Left lobe of liver (tissue), 2 donors: ENCODE measurements around the gene CUBN. TPM values are rescaled to one million over a fixed set of nuclear protein-coding genes. Genes with fewer than 3 reads are reported as not detected.

Experiments
- ATAC-seq: fragments of 200-7000 bp; cut with Tn5 transposase; one replicate; pipeline ENCODE4 v1.9.1; 2020; ENCODE audit warnings: mild to moderate bottlenecking, moderate library complexity
- DNase-seq: peaks from one replicate; pipeline ENCODE4 v3.0.0-alpha.2; 2020; ENCODE audit warnings: low spot score
- total RNA-seq: library from RNA; stranded (reverse); gene quantifications from one replicate; pipeline ENCODE4 v1.2.1, GENCODE V29; 2021
- donor health status: DM: no; HTN: no; CAD: no; lungs with moderate emphysema.
- donor health status: DM: no; HTN: yes; CAD: no.

The CUBN gene
- total RNA-seq, 1 donor from 2014 or later, result 0.25 TPM

DNA sequence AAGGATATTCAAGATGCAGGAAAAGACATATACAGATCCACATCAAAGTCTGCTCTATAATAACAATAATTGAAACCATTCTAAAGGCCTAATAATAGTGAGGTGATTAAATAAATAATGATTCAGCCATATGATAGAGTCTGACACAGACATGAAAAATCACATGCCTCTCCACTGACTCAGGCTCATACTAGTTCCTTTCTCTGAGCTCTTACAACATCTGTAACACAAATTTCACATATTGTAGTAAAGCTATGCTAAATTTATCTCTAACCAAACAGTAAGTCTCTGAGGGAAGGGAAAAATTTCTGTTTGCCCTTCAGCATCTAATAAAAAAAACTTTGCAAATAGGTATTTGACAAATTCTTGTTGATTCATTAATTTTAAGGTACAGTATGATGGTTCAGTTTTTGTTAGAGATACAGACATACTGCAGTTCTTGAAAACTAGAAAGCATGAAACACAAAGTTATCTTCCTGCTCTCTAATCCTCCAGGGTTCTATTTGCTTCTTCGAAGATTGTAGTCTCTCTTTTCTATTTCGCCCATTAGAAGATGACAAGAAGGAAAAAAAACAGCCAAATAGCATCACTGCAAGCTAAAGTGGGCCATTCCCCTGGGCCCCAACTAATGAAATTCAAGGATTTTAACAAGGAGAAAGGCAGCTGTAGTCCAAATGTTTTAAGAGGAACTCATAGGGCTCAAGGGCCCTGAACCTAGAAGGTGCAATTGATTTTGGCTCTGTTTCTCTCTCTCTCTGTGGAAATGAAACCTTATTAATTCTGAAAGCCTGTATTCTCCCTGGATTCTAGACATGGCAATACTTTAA, 53.9 kb downstream of the CUBN start:
- ATAC-seq (no peak), DNase-seq (no peak)

DNA sequence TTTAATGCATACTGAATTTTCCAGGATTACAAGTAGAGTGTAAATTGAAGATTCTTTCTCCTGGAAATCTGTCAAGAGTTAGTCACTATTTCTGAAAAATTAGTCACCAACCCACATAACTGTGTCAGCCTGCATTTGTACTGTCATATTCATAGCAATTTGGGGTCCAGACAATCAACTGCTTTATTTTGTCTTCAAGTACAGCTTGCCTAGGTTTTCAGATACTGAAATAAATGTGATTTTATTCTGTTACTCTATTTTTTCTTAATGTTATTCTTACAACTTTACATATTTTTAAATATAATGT, 55.1 kb downstream of the CUBN start:
- DNase-seq, result no peak
- no peak for ATAC-seq

DNA sequence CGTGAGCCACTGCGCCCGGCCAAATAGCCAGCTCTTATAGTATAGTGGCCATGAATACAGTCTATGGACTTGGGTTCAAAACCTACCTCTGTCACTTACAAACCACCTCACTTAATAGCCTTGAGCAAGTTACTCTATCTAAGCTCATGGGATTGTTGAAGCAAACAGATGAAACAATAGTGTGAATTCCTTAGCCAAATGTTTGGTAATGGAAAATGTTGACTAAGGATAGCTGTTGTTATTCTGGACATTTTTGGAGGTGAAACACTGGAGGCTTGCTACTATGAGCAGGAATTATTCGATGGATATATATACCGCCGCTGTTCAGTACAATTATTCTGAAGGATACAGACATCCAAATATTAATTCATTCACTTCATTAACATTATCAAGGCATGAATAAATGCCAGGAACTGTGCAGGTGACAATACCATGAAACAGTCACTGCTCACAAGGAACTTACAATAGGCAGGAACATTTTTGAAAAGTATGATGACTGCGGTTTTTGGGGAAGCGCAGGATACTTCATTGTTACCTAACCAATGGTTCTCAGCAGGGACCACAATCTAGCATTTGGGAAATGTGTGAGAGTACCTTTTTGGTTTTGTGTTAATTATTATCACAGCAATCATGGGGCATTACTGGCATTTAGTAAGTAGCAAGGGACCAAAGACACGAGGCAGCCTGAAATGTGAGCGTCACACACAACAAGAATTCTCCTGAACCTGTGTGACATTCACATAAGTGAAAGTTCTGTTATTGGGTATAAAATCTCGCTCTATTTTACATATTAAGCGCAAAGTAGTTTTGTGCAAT, 55.7 kb downstream of the CUBN start:
- ATAC-seq (no peak), DNase-seq (no peak)

DNA sequence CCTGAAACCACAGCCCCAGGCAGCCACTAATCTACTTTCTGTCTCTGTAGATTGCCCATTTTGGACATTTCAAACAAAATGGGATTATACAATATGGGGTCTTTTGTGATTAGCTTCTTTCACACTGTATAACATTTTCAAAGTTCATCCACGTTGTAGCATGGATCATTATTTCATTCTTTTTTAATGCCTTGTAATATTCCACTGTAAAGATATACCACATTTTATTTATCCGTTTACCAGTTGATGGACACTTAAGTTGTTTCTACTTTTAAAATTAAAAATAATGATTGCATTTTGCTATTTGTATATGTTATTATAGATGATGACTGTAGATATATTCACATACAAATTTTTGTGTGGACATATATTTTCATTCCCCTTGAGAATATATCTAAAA, 60.7 kb downstream of the CUBN start:
- ATAC-seq (no peak), DNase-seq (no peak)

- no peak for DNase-seq
- no peak for ATAC-seq
Observed at GRCh38 chr10:17067376-17068264, 62.0 kb downstream of the CUBN start.

DNA sequence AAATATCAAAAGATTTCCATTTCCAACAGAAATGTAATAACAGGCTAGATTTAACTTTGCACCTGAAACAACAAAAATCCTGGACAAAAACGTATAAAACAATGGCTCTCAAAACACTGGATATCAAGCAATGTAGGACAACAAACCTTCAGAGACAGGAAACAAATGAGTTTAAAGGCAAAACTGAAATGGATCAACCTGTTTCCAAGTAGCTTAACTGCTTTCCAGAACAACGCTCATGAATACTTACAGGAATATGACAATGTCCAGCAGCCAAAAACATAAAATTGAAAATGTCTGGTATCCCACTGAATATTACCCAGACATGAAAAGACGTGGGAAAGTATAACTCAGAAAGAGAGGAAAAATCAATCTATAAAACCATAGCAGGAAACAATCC, 62.8 kb downstream of the CUBN start:
- ATAC-seq (no peak), DNase-seq (no peak)

GRCh38 chr10:17066000-17066399, 63.6 kb downstream of the CUBN start:
- ATAC-seq, result no peak
- DNase-seq, result no peak

DNA sequence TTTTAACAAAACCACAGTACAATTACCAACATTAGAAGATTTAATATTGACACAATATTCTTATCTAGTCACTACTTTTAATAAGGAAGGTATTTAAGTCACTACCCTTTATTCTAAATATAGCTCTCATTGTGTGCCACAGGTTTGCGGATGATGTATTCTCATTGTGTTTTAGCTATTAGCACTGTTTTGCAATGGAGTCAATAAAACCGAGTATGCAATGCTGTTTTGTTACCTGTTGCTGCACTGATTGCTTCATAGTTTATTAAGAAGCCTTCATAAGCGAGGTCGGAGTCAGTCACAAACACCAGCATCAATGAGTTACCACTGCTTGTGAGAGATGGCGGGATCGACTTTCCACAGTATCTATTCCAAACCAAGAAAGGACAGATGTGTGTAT, 64.3 kb downstream of the CUBN start:
- ATAC-seq, result no peak
- DNase-seq, result no peak

GRCh38 chr10:17064435-17064834, 65.2 kb downstream of the CUBN start:
- ATAC-seq, result no peak
- DNase-seq, result no peak

- ATAC-seq (peak; percentile 11), DNase-seq (no peak)
Observed at GRCh38 chr10:17062955-17063484, 66.6 kb downstream of the CUBN start.

DNA sequence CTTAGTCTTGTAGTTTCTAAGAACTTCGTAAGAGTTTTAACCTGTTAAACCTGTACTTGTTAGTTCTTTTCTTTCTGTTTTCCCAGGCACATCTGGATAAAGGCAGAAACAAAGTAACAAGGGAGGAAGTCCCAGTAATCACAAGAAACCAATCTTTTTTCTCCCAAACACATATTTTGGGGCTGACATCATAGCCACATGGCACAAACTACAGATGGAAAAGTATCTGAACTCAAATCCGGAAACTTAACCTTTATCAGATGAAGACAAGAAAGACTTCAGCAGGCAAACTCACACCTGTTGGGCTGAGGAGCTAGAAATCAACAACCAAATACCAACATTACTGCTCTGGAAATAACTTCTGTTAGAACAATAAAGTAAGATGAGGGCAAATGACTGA, 67.1 kb downstream of the CUBN start:
- DNase-seq, result no peak
- ATAC-seq, result no peak

GRCh38 chr10:17062009-17062408, 67.6 kb downstream of the CUBN start:
- ATAC-seq (no peak), DNase-seq (no peak)

- no peak for ATAC-seq
- DNase-seq, result no peak
Observed at GRCh38 chr10:17061418-17061817, 68.2 kb downstream of the CUBN start.

GRCh38 chr10:17060289-17060688, 69.3 kb downstream of the CUBN start:
- DNase-seq, result no peak
- no peak for ATAC-seq

DNA sequence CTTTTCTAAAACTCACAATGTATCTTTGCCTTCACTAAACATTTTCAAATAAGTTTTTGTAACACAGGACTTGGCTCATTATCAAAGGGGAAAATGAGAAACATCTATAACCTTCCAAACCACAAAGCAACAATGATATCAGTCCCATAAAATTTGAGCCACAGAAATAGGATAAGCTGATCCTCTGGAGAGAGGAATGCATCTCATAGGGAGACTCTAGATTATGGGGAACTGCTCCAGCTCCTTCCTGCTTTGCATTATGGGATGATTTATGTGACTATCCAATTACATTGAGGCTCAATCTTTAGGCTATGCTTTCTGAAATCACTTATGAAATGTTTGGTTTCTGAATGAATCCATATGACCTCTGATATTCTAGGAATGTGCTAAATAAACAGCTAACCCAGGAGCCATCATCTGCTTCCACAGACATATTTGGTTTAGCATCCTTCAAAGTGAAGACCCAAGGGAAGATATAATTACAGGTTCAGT, 70.4 kb downstream of the CUBN start:
- DNase-seq (no peak), ATAC-seq (no peak)

GRCh38 chr10:17058093-17058492, 71.5 kb downstream of the CUBN start:
- no peak for DNase-seq
- ATAC-seq, result no peak

- no peak for DNase-seq
Observed at GRCh38 chr10:17056781-17057428, 72.7 kb downstream of the CUBN start.

GRCh38 chr10:17053513-17053912, 76.1 kb downstream of the CUBN start:
- DNase-seq, result no peak
- no peak for ATAC-seq

More at GRCh38 chr10:17056781-17057428, 72.7 kb downstream of the CUBN start:
- no peak for ATAC-seq

- ATAC-seq, result no peak
Observed at GRCh38 chr10:17053061-17053460, 76.5 kb downstream of the CUBN start.

DNA sequence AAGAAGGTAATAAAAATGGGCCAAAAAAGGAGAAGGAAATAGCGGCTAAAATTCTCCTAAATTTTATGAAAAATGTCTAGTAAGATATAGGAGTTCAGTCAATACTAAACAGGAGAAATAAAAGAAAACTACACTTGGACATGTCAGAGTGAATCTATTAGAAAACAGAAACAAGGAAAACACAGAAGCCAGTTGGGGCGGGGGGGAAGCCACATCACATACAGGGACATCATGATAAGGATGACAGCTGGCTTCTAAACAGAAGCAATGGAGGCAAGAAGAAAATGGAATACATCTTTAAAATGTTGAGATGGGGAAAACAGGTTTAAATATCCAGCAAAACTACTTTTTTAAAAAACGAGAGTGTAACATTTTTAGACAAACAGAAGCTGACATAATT, 77.8 kb downstream of the CUBN start:
- DNase-seq (no peak), ATAC-seq (no peak)

More at GRCh38 chr10:17053061-17053460, 76.5 kb downstream of the CUBN start:
- no peak for DNase-seq
